NOMO-1 treated with DMSO at 0.1 percent for 48 hours (cell line): Measurements from ENCODE around the gene CARS2.
"Not testable (repeated sequence)": the region's sequence is repeated elsewhere in the genome, so short reads cannot be mapped to it uniquely, and the experiment has no call there.

Experiments
- DNase-seq: peaks from one replicate; lab custom pipeline; 2025; ENCODE audit not compliant: unreplicated experiment; lab: John Stamatoyannopoulos, UW

Gene CARS2

DNA sequence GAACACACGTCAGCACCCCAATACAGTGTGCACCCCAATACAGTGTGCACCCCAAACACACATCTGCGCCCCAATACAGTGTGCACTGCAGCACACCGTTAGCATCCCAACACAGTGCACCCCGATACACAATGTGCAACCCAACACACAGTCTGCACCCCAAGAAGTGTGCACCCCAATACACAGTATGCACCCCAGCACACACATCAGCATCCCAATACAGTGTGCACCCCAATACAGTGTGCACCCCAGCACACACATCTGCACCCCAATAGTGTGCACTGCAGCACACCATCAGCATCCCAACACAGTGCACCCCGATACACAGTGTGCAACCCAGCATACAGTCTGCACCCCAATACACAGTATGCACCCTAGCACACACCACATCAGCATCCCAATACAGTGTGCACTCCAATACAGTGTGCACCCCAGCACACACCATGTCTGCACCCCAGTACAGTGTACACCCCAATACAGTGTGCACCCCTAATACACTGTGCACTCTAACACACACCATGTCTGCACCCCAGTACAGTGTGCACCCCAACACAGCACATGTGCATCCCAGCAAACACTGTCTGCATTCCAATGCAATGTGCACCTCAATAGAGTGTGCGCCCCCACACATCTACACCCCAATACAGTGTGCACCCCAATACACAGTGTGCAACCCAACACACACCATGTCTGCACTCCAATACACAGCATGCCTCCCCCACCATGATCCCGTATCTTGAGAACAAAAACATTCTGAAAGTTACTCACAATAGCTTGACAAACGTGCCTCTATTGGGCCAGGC is 855 bp upstream of the CARS2 start:
- no peak for DNase-seq

GRCh38 chr13:110705356-110705825 is 525 bp downstream of the CARS2 start:
- no peak for DNase-seq

- no peak for DNase-seq
Observed at GRCh38 chr13:110702591-110703526, 3.1 kb downstream of the CARS2 start.

- no peak for DNase-seq
Observed at GRCh38 chr13:110702089-110702488, 3.8 kb downstream of the CARS2 start.

DNA sequence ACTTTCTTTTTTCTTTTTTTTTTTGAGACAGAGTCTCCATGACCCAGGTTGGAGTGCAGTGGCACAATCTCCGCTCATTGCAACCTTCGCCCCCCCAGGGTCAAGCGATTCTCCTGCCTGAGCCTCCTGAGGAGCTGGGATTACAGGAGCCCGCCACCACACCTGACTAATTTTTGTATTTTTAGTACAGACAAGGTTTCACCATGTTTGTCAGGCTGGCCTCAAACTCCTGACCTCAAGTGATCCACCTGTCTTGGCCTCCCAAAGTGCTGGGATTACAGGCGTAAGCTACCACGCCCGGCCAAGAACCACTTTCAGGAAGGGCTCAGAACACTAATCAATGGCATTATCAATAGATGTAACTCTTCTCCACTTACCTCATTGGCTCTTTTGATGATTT is 4.9 kb downstream of the CARS2 start:
- not testable (repeated sequence) for DNase-seq

GRCh38 chr13:110700641-110701040 is 5.3 kb downstream of the CARS2 start:
- no peak for DNase-seq

GRCh38 chr13:110700186-110700585 is 5.7 kb downstream of the CARS2 start:
- DNase-seq = no peak

DNA sequence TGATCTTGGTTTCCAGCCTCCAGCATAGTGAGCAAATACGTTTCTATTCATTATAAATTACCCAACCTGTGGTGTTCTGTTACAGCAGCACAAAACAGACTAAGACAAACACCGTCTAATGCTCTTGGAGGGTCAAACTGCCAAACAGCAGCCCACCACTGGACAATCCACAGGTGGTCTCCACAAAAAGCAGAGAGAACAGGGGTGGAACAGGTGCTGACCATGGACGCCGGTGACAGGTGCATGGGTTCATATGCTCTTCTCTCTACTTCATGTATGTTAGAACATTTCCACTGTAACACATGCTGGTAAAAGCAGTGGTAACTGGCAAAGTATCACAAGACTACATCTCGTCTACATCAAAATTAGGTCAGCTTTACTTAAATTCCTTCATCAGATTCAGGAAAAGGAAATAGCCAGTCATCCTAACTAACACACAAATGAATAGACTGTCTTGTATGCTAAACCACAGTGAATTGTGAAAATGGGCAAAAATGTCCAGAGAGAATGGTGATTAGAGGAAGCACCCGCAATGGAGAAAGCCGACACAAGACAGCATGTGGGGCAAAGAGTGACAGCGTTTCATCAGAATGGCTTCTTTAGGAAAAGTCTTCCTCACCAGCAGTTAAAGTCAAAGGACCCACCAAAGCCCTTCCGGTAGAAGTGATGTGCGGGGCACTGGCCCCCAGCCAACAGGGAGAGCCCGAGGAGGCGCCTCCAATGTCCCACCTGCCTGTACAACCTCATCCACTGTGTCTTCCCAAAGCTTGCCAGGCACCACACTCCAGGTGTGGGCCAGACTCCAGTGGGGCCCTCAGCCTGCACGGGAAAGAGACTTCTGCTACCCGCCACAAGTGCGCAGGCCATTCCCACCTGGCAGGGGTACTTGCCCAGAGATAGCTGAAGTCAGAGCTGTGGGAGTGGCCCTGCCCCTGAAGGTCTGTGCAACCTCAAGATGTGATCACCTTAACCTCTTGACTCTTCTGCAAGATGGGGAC is 6.5 kb downstream of the CARS2 start:
- DNase-seq = no peak

DNA sequence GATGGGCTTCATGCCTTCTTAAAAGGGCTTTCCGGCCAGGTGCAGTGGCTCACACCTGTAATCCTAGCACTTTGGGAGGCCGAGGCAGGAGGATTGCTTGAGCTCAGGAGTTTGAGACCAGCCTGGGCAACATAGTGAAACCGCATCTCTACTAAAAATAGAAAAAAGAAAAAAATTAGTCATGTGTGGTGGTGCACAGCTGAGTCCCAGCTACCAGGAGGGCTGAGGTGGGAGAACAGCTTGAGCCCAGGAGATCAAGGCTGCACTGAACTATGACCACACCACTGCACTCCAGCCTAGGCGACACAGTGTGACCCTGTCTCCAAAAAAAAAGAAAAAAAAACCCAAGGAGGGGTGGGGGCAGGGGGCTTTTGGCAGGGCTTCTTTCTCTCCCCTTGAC is 7.2 kb downstream of the CARS2 start:
- DNase-seq = no peak

GRCh38 chr13:110697842-110698241 is 8.1 kb downstream of the CARS2 start:
- peak; percentile 17 for DNase-seq

- no peak for DNase-seq
Observed at GRCh38 chr13:110696776-110697175, 9.1 kb downstream of the CARS2 start.

DNA sequence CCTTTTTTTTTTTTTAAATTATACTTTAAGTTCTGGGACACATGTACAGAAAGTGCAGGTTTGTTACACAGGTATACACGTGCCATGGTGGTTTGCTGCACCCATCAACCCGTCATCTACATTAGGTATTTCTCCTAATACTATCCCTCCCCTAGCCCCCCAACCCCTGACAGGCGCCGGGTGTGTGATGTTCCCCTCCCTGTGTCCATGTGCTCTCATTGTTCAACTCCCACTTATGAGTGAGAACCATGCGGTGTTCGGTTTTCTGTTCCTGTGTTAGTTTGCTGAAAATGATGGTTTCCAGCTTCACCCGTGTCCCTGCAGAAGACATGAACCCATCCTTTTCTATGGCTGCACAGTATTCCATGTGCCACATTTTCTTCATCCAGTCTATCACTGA is 10.1 kb downstream of the CARS2 start:
- not testable (repeated sequence) for DNase-seq

DNA sequence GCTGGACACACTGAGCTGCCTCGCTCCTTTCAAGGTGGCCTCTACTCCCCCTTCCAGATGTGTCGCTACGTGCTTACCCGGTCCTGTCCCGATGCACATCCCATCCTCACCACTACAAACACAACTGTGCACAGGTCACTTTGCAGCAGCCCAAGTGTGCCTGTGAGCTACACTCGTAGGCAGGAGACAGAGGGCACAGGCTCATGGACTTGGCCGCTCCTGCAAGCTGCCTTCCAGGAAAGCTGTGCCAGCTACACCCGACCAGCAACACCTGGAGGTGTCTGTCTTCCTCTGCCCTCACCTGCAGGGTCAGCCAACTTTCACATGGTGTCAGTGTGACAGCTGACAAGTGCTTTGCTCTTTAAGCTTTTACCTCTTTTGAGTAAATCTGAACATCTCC is 15.4 kb downstream of the CARS2 start:
- DNase-seq = no peak

DNA sequence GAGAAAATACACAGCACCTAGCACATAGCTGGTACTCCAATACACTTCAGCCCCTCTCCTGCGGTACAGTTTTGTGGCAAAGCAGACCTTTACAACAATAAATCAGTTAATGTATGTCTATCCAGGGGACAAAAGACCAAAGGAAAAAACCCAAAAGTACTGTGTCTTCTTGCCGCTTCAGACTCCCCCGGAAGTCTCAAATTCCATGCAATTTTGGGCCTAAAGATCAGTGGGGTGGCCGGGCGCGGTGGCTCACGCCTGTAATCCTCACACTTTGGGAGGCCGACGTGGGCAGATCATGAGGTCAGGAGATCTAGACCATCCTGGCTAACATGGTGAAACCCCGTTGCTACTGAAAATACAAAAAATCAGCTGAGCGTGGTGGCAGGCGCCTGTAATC is 16.2 kb downstream of the CARS2 start:
- DNase-seq = no peak

GRCh38 chr13:110689041-110689440 is 16.9 kb downstream of the CARS2 start:
- no peak for DNase-seq

DNA sequence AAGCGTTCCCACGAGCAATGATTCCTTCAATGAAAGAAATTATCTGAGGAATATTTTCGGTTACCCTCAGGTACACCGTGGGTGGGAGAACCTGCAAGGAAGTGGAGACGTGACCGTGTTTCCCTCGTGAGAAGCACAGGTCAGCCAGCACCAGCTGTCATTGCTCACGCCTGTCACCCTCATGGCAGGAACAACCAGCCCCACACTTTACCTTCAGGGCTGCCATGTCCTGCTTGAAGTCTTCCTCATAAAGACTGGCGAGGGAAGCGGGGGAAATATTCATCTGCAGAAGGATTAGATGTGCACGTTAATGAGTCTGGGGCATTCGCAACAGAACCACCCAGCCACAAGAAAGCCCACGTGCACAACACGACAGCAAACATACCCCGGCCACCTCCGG is 18.2 kb downstream of the CARS2 start:
- DNase-seq = no peak

GRCh38 chr13:110685305-110686020 is 20.5 kb downstream of the CARS2 start:
- no peak for DNase-seq

- DNase-seq = no peak
Observed at GRCh38 chr13:110684388-110685056, 21.4 kb downstream of the CARS2 start.

GRCh38 chr13:110683921-110684320 is 22.0 kb downstream of the CARS2 start:
- no peak for DNase-seq
